Loucy (cell line): ENCODE data around the gene SIX3.

Experiments used
- EZH2phosphoT487 ChIP-seq: fragments of 200-600 bp; IDR thresholded peaks from 2 replicates; pipeline ENCODE4 v1.6.1; 2018; ENCODE audit warnings: antibody characterized with exemption, mild to moderate bottlenecking, moderate library complexity, borderline replicate concordance
- TF ChIP-seq, protein P1 (sequence below): fragments of 200-600 bp; sonication (generic); conservative IDR thresholded peaks from 2 replicates; pipeline ENCODE4 v1.5.1; 2014; ENCODE audit warnings: mild to moderate bottlenecking, antibody characterized with exemption, low read length

DNA sequence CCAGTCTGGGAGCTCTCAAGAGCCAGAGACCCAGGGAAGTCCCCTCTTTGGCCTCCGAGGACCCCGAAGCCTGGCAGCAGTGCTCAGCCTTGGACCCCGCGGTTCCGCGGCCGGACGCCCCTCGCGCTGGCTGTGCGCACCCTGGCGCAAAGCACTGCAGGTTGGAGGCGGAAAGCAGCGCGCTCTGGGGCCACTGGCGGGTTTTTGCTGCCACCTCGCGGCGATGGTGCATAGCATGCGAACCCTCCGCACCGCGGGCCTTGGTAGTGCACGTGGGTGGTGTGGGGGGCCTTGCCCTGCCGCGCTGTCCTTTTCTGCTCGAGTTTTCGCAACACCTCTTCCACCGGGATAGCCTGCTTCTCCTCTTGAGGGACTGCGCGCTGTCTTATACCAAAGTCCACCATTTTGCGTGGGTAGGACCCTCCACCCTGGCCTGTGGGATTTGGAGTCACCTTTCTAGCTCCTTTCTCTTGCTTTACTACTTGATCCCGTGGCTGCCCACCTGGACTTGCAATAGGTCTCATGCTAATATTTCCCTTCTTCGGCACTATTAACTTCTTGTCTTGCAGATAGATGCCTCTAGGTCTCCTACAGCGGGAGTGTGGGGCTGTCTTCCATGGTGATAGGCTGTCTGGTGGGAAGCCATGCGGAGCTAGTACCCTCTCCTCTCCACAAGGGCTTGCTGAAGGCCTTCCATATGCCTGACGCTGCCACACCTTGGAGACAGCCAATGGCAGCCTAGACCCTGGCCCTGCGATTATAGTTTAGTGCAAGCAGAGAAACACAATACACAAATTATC, 14.3 kb downstream of the SIX3 start:
- TF ChIP-seq, protein P1, sequence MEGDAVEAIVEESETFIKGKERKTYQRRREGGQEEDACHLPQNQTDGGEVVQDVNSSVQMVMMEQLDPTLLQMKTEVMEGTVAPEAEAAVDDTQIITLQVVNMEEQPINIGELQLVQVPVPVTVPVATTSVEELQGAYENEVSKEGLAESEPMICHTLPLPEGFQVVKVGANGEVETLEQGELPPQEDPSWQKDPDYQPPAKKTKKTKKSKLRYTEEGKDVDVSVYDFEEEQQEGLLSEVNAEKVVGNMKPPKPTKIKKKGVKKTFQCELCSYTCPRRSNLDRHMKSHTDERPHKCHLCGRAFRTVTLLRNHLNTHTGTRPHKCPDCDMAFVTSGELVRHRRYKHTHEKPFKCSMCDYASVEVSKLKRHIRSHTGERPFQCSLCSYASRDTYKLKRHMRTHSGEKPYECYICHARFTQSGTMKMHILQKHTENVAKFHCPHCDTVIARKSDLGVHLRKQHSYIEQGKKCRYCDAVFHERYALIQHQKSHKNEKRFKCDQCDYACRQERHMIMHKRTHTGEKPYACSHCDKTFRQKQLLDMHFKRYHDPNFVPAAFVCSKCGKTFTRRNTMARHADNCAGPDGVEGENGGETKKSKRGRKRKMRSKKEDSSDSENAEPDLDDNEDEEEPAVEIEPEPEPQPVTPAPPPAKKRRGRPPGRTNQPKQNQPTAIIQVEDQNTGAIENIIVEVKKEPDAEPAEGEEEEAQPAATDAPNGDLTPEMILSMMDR: peak; percentile 76
- no peak for TF ChIP-seq EZH2phosphoT487
